D341Med (cell line): ENCODE data around the gene PRUNE2.

Source experiments
- DNase-seq: peaks from one replicate; pipeline ENCODE4 v3.0.0; 2012; ENCODE audit warnings: low spot score

Gene PRUNE2

DNA sequence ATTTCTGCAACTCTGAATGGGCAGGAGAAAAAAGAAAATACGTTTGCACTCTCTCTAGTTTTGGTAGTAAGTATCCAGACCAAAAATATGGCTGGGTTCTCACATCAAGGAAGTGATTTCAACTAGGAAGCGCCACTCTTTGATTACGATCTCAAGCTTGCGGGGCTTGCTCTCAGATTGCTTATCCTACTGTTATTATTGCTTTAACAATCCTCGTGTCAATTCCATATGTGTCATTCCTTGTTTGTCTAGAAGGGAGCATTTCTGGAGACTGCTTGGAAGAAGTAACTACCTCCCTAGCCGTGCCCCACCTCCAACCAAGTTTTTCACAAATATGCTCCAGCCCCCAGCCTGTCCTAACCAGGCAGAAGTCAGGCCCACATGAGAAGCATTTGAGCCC lies 3.5 kb downstream of the PRUNE2 start:
- DNase-seq = no peak

DNA sequence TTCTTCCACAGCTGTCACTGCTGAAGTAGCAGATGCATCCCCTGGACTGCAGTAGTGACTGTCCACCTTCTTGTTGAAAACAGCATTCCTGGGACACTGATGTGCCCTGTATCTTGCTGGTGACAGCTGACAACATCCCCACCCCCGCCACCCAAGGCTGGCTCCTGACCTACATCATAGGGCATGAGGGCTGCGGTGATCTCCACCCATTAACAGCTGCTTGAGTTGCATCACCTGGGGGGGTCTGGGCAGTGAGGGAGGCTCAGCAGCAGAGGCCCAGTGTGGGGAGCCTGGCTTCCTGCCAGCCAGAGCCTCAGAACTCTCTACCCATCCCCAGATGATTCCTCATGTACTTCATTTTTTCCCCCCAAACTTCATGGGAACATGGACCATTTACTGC lies 4.1 kb downstream of the PRUNE2 start:
- DNase-seq = no peak

- no peak for DNase-seq
Observed at GRCh38 chr9:76900884-76901440, 5.0 kb downstream of the PRUNE2 start.

DNA sequence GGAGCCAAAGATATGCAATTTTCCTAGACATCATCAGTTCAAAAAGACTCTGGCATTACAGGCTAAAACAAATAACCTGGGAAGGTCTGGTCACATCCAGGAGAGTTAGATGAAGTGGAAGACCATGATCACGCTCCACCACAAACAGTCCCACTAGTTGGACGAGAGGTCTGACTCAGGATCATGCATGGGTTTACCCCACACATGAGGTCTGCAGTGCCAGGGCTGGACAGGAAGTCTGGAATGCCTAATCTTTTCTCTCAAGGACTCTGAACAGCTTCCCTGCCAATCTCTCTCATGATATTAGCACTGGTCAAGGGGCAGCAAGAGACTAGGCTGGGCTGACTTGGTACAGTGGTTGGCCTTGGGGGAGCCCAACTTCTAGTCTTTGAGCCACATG lies 7.1 kb downstream of the PRUNE2 start:
- DNase-seq = no peak

- DNase-seq = no peak
Observed at GRCh38 chr9:76897804-76898525, 7.9 kb downstream of the PRUNE2 start.

DNA sequence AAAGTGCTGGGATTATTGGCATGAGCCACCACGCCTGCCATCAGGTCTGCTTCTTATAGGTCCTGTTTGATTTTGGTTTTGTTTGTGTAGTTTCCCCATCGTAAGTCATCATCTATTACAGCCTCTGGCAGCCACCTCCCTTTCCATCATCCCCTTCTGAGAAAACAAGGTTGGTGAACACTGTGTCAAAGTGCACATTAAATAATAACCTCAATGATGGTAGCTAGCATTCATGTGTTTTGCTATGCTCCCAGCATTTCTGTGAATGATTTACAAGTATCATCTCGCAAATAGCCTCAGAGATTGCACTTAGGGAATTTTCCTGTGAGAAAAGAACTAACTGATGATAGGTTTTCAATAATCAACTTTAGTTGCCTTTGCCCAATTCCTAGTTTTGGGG lies 9.9 kb downstream of the PRUNE2 start:
- DNase-seq = no peak

GRCh38 chr9:76895186-76895585 lies 10.7 kb downstream of the PRUNE2 start:
- DNase-seq = no peak

DNA sequence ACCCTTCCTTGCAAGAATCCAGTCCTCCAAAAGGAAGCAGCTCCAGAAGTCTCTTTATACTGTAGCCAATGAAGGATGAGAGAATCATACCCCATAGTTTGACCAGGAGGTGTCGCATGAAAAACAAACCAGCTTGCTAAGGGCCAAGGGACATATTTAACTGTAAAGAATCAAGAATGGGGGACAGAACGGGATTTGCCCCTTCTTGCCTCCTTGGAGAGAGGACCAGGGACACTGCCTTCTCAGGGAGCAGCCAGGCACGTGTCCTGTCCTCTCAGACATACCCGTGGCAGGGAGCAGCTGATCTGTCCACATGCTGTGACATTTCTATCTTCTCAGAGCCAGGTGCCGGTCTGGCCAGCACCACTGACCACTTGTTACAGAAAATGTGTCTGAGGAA lies 11.7 kb downstream of the PRUNE2 start:
- DNase-seq = no peak

DNA sequence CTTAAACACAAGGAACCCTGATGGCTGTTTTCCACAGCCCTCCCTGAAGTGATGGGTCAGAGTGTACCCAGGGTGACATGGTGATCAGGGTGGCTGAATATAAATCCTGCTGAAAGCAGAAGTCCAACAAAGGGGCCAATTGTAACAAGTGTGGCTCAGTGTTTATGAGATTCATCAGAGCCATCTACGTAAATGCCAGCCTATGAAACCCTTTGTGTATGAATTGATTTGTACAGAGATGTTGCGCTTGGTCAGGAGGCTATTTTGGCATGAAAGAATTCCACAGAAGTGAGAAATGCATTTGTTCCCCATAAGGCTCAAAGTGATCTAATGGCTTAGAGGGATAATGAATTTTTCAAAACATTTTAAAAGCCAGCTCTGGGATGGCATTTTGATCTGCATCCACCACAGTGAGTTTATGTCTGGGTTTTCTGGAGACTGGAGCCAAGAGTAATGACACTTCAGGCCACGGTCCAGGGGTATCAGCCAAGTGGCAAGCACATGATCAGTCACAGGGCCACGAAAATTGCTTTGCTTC lies 12.4 kb downstream of the PRUNE2 start:
- DNase-seq = no peak

- no peak for DNase-seq
Observed at GRCh38 chr9:76891874-76892273, 14.0 kb downstream of the PRUNE2 start.

- no peak for DNase-seq
Observed at GRCh38 chr9:76891279-76891678, 14.6 kb downstream of the PRUNE2 start.

DNA sequence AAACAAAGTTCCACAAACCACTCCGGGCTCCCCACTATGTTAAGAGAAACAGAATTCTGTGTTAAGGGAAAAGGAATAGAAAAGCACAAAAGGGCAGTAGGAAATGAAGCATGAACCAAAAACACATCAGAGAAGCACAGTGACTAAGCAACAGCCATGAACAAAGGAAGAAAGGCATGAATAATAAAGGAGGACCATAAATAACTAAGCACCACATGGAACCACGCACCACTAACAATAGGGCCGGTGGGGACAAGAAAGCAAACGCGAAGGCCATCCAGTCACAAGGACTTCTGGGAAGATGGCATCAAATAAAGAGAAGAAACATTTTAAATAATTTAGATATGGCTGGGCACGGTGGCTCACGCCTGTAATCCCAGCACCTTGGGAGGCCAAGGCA lies 18.0 kb downstream of the PRUNE2 start:
- DNase-seq = no peak

DNA sequence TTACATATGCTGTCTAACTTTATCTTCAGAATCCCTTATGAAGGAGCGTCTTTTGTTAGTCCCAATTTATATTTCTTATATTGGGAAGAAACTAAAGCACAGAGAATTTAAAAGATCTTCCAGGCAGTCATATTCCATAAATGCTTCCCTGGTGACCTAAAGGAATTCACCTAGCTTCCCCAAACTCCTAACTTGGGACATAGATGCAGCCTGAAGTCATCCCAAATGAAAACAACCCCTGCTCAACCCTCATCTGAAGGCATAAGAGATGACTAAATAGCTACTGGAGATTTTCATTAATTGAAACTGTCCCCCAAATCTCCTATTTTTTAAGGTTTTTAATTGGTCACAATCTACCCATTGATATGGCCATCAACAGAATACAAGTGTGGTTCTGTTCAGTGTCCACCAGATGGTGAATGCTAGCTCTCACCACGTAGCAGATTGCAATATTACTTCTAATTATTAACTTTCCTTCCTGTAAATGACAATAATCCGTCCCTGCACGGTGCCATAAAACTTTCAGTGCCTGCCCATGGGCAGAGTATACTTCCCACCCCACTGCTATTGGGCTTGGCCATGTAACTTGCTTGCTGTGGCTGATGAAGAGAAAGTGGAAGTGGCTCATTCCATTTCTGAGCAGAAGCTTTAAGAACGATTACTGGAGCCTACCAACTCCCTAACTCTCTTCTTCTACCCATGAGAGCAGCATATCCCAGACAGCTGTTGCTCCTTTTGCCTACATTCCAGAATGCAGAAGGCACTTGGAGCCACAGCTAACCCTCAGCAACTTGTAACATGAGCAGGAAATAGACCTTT lies 18.7 kb downstream of the PRUNE2 start:
- no peak for DNase-seq

- DNase-seq = no peak
Observed at GRCh38 chr9:76886318-76886717, 19.6 kb downstream of the PRUNE2 start.

GRCh38 chr9:76884823-76885222 lies 21.1 kb downstream of the PRUNE2 start:
- DNase-seq = no peak

GRCh38 chr9:76883341-76883855 lies 22.5 kb downstream of the PRUNE2 start:
- no peak for DNase-seq

GRCh38 chr9:76882686-76883085 lies 23.2 kb downstream of the PRUNE2 start:
- no peak for DNase-seq

DNA sequence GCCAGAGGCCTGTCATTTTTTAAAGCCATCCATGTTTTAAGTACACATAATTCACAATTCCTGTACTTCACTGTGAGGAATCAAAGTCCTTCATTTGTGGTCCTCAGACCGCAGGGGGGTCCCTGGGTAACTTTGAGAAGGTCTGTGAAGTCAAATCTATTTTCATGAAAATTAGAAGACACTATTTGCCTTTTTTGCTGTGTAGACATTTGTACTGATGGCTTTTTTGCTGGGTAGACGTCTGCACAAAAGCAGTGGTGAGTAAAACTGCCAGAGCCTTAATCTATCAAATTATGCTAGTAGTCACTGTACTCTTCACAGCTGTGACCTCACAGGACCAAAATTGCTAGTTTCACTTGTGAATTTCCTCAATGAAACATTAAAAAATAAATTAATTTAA lies 25.7 kb downstream of the PRUNE2 start:
- no peak for DNase-seq

DNA sequence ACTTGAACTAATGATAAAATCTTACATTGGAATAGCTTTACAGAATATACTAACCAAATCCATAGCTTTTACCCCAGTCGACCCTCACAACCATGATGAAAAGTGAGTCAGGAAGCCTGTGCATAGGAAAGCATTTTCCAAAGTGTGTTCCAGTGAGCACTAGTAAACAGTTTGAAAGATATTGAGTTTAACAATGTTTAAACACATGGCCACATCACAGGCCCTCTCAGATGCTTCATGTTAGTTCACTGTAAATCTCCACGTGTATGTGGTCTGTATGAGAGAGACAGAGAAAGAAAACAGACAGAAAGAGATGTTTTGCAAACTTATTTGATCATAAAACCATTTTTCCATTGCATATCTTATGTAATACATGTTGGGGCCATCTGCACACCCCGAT lies 27.0 kb downstream of the PRUNE2 start:
- no peak for DNase-seq

DNA sequence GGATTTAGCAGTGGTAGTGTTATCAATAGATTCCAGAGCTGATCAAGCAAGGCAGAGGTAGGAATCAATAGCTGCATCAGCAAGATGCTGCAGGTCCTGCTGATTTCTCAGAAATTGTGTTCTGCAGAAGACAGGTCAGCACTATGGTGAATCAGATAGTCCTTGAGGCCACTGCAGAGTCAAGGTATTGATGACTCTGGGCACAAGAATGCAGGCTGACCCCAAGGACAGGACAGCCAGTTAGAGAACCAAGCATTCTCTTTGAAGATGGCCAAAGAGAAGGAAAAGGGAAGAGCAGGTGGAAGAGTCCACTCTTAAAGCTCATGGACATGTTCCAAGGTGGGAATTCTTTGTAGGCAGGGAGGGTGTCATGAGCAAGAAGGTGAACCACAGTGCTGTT lies 28.0 kb downstream of the PRUNE2 start:
- no peak for DNase-seq

- no peak for DNase-seq
Observed at GRCh38 chr9:76876098-76876497, 29.8 kb downstream of the PRUNE2 start.

DNA sequence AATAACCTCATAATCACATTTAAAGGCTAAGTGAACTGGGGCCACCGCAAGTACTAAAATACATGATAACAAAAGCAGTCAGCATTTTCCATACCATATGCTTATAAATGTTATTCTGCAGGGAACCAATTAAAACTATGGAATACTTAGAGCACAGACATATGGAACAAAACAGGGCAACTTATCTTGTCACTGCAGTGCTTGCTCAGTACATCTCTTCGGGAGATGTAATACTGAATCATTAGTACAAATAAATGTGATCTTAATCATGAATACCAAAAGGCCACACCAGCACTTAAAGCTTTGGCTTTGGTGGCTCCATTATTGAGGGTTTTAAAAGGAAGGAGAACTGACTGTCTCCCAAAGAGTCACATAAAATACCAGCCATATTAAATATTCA lies 32.1 kb downstream of the PRUNE2 start:
- no peak for DNase-seq
